Effector memory CD8-positive, alpha-beta T cell (primary cell): ENCODE data around the gene BLZF1.
"Not testable (repeated sequence)": the region's sequence is repeated elsewhere in the genome, so short reads cannot be mapped to it uniquely, and the experiment has no call there.

Source experiments
- ATAC-seq: fragments of 150-1000 bp; cut with Tn5 transposase; replicated peaks from 2 replicates; pipeline ENCODE4 v1.10.0; 2021; ENCODE audit warnings: mild to moderate bottlenecking, moderate library complexity
- DNase-seq, 3 experiments: peaks; one replicate each; pipeline ENCODE4 v3.0.0; 2021
- H3K27ac Mint-ChIP-seq, 2 donors: one replicate each; pipeline ENCODE4 v1.8.0; 2022; ENCODE audit warnings: mild to moderate bottlenecking in 2 of 2, mixed read lengths in 2 of 2, moderate library complexity in 2 of 2
- H3K27me3 Mint-ChIP-seq, 2 donors: one replicate each; pipeline ENCODE4 v1.8.0; 2022; ENCODE audit warnings: mixed read lengths in 2 of 2
- H3K36me3 Mint-ChIP-seq: one replicate; pipeline ENCODE4 v1.8.0; 2022; ENCODE audit warnings: mild to moderate bottlenecking, moderate library complexity, mixed read lengths; ENCODE audit not compliant: insufficient read depth
- H3K4me1 Mint-ChIP-seq, 2 donors: one replicate each; pipeline ENCODE4 v1.8.0; 2022; ENCODE audit warnings: low read depth in 2 of 2, mixed read lengths in 2 of 2
- H3K4me3 Mint-ChIP-seq, 2 donors: one replicate each; pipeline ENCODE4 v1.8.0; 2022; ENCODE audit warnings: mild to moderate bottlenecking in 2 of 2, mixed read lengths in 2 of 2, moderate library complexity in 2 of 2
- H3K9me3 Mint-ChIP-seq, 2 donors: one replicate each; pipeline ENCODE4 v1.8.0; 2022; ENCODE audit warnings: mixed read lengths in 2 of 2

BLZF1 gene

GRCh38 chr1:169371404-169371803 lies 3.4 kb downstream of the BLZF1 start:
- no peaks in the 10 kb centered on the region for H3K9me3 Mint-ChIP-seq
- no peak for ATAC-seq
- H3K27me3 Mint-ChIP-seq, result no peaks in the 10 kb centered on the region
- DNase-seq, result no peak
- no peak overlapping the region for H3K27ac Mint-ChIP-seq
- peaks cover 16% of the 10 kb centered on the region for H3K36me3 Mint-ChIP-seq
- peaks cover 6 to 9% of the 10 kb centered on the region in 2 donors for H3K4me1 Mint-ChIP-seq
- H3K4me3 Mint-ChIP-seq, result no peak overlapping the region

GRCh38 chr1:169381162-169381561 lies 13.2 kb downstream of the BLZF1 start:
- Mint-ChIP-seq H3K4me3 (no peak overlapping the region), H3K36me3 (peaks cover 50% of the 10 kb centered on the region), H3K27ac (no peak overlapping the region), H3K27me3 (no peaks in the 10 kb centered on the region), H3K9me3 (no peaks in the 10 kb centered on the region), H3K4me1 (peaks cover 0 to 2% of the 10 kb centered on the region in 2 donors)
- DNase-seq (no peak), ATAC-seq (no peak)

GRCh38 chr1:169383449-169383848 lies 15.5 kb downstream of the BLZF1 start:
- Mint-ChIP-seq H3K4me3 (no peak overlapping the region), H3K9me3 (no peaks in the 10 kb centered on the region), H3K4me1 (peaks cover 0 to 2% of the 10 kb centered on the region in 2 donors), H3K27me3 (no peaks in the 10 kb centered on the region), H3K36me3 (peaks cover 36% of the 10 kb centered on the region), H3K27ac (no peak overlapping the region)
- no peak for ATAC-seq
- DNase-seq, result no peak

- DNase-seq (no peak), ATAC-seq (no peak)
- Mint-ChIP-seq H3K36me3 (peaks cover 37% of the 10 kb centered on the region), H3K4me1 (peaks cover 0 to 7% of the 10 kb centered on the region in 2 donors), H3K27me3 (no peaks in the 10 kb centered on the region), H3K9me3 (no peaks in the 10 kb centered on the region), H3K4me3 (no peak overlapping the region), H3K27ac (no peak overlapping the region)
Measured at GRCh38 chr1:169387399-169387798, 19.4 kb downstream of the BLZF1 start.

- H3K4me1 Mint-ChIP-seq, result peaks cover 0 to 7% of the 10 kb centered on the region in 2 donors
- ATAC-seq (no peak), DNase-seq (no peak)
- H3K9me3 Mint-ChIP-seq, result no peaks in the 10 kb centered on the region
- H3K36me3 Mint-ChIP-seq, result peaks cover 43% of the 10 kb centered on the region
- no peaks in the 10 kb centered on the region for H3K27me3 Mint-ChIP-seq
- H3K4me3 Mint-ChIP-seq, result no peak overlapping the region
- peak overlapping the region; percentile 2 to 62 for H3K27ac Mint-ChIP-seq
Measured at GRCh38 chr1:169390303-169390702, 22.3 kb downstream of the BLZF1 start.

- Mint-ChIP-seq H3K27me3 (no peaks in the 10 kb centered on the region), H3K27ac (no peak overlapping the region), H3K4me1 (peaks cover 0 to 7% of the 10 kb centered on the region in 2 donors), H3K36me3 (peaks cover 40% of the 10 kb centered on the region), H3K4me3 (no peak overlapping the region), H3K9me3 (no peaks in the 10 kb centered on the region)
- DNase-seq (no peak), ATAC-seq (no peak)
Measured at GRCh38 chr1:169392406-169392805, 24.4 kb downstream of the BLZF1 start.

- Mint-ChIP-seq H3K36me3 (peaks cover 15% of the 10 kb centered on the region), H3K4me1 (no peaks in the 10 kb centered on the region), H3K9me3 (no peaks in the 10 kb centered on the region), H3K27me3 (no peaks in the 10 kb centered on the region), H3K4me3 (no peak overlapping the region), H3K27ac (peak overlapping the region in 1 of 2 donors; percentile 80)
- DNase-seq (no peak), ATAC-seq (no peak)
Measured at GRCh38 chr1:169395955-169396354, 28.0 kb downstream of the BLZF1 start.

GRCh38 chr1:169402578-169402977 lies 34.6 kb downstream of the BLZF1 start:
- DNase-seq, H3K27me3 Mint-ChIP-seq, H3K36me3 Mint-ChIP-seq, H3K27ac Mint-ChIP-seq, H3K4me3 Mint-ChIP-seq, H3K4me1 Mint-ChIP-seq, ATAC-seq: not testable (repeated sequence)
- peaks cover 11 to 31% of the 10 kb centered on the region in 2 donors for H3K9me3 Mint-ChIP-seq

GRCh38 chr1:169408340-169408739 lies 40.3 kb downstream of the BLZF1 start:
- H3K36me3 Mint-ChIP-seq, DNase-seq, H3K4me1 Mint-ChIP-seq, H3K27ac Mint-ChIP-seq, H3K4me3 Mint-ChIP-seq, ATAC-seq, H3K27me3 Mint-ChIP-seq: not testable (repeated sequence)
- peaks cover 13% of the 10 kb centered on the region in 2 donors for H3K9me3 Mint-ChIP-seq

- Mint-ChIP-seq H3K4me1 (no peaks in the 10 kb centered on the region), H3K4me3 (no peak overlapping the region), H3K27ac (no peak overlapping the region), H3K27me3 (peaks cover 0 to 12% of the 10 kb centered on the region in 2 donors), H3K9me3 (peaks cover 0 to 4% of the 10 kb centered on the region in 2 donors), H3K36me3 (no peaks in the 10 kb centered on the region)
- ATAC-seq (no peak), DNase-seq (no peak)
Measured at GRCh38 chr1:169414952-169415351, 47.0 kb downstream of the BLZF1 start.

- H3K27me3 Mint-ChIP-seq, result peaks cover 48 to 57% of the 10 kb centered on the region in 2 donors
- H3K4me1 Mint-ChIP-seq, result no peaks in the 10 kb centered on the region
- DNase-seq (no peak), ATAC-seq (no peak)
- H3K27ac Mint-ChIP-seq, result no peak overlapping the region
- H3K36me3 Mint-ChIP-seq, result no peaks in the 10 kb centered on the region
- H3K4me3 Mint-ChIP-seq, result no peak overlapping the region
- no peaks in the 10 kb centered on the region for H3K9me3 Mint-ChIP-seq
Measured at GRCh38 chr1:169421309-169421708, 53.3 kb downstream of the BLZF1 start.

- H3K27me3 Mint-ChIP-seq, result peaks cover 87% of the 10 kb centered on the region in 2 donors
- H3K4me3 Mint-ChIP-seq, result no peak overlapping the region
- H3K9me3 Mint-ChIP-seq, result no peaks in the 10 kb centered on the region
- H3K27ac Mint-ChIP-seq, result no peak overlapping the region
- peaks cover 5 to 7% of the 10 kb centered on the region in 2 donors for H3K4me1 Mint-ChIP-seq
- H3K36me3 Mint-ChIP-seq, result no peaks in the 10 kb centered on the region
- no peak for ATAC-seq
- DNase-seq, result no peak
Measured at GRCh38 chr1:169426174-169426705, 58.2 kb downstream of the BLZF1 start.

GRCh38 chr1:169427081-169427641 lies 59.2 kb downstream of the BLZF1 start, which contains the start of gene CCDC181:
Gene CCDC181 (minus strand): TSS chr1:169427474. CDS start chr1:169424927, 2,547 bp downstream.
- Mint-ChIP-seq H3K27ac (no peak within 1 kb of the TSS), H3K27me3 (peaks cover 87% of the 10 kb centered on the region in 2 donors), H3K36me3 (no peaks in the 10 kb centered on the region), H3K4me1 (peaks cover 5 to 7% of the 10 kb centered on the region in 2 donors), H3K4me3 (peak within 1 kb of the TSS; percentile 68 to 80), H3K9me3 (peaks cover 0 to 2% of the 10 kb centered on the region in 2 donors)
- DNase-seq (peak; percentile 9 to 11 (median 11)), ATAC-seq (peak; percentile 77)
